NCI-H748 (cell line): ENCODE data around the gene ADGRE3.

ENCODE experiments used
- DNase-seq: peaks from one replicate; lab custom pipeline; 2025; ENCODE audit not compliant: unreplicated experiment; lab: John Stamatoyannopoulos, UW

The ADGRE3 gene, protein sequence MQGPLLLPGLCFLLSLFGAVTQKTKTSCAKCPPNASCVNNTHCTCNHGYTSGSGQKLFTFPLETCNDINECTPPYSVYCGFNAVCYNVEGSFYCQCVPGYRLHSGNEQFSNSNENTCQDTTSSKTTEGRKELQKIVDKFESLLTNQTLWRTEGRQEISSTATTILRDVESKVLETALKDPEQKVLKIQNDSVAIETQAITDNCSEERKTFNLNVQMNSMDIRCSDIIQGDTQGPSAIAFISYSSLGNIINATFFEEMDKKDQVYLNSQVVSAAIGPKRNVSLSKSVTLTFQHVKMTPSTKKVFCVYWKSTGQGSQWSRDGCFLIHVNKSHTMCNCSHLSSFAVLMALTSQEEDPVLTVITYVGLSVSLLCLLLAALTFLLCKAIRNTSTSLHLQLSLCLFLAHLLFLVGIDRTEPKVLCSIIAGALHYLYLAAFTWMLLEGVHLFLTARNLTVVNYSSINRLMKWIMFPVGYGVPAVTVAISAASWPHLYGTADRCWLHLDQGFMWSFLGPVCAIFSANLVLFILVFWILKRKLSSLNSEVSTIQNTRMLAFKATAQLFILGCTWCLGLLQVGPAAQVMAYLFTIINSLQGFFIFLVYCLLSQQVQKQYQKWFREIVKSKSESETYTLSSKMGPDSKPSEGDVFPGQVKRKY

DNA sequence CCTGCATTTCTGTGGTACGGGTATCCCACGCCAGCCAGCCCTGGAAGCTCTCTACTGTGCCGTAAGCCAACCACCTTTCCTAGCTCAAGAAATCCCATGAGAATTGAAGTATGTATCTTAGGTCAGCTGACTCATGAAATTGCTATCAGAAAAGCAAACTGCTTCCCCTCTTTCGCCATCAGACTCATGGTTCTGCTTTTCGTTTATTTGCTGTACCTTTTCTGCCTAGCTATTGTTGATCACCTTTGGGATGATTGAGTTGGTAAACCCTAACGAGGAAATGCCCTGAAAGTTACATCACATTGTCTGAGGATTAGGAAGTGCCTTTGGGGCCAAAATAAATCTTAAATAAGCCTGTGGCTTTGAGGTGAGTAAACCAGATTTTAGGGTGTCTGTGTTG lies at the start of gene ADGRE3:
TSS of gene ADGRE3 (minus strand) at position 81 of the 400 bp plus-strand sequence. CDS start at position 7, 74 bp downstream.
- DNase-seq = no peak

DNA sequence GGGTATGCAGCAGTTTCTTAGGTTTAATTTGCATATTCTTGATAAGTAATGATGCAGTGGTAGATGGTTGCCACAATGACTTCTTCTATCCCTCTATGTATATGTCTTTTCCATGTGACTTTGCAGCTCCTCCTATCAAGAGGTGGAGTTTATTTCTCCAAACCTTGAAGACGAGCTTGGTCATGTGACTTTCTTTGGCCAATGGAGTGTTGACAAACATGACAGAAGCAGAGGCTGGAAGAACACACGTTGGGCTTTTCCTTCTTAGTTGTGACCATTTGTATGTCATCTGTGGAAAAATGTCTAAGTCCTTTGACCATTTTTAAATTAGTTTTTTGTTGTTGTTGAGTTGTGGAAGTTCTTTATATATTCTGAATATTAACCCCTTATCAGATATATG lies 47.5 kb upstream of the ADGRE3 start:
- DNase-seq = no peak

DNA sequence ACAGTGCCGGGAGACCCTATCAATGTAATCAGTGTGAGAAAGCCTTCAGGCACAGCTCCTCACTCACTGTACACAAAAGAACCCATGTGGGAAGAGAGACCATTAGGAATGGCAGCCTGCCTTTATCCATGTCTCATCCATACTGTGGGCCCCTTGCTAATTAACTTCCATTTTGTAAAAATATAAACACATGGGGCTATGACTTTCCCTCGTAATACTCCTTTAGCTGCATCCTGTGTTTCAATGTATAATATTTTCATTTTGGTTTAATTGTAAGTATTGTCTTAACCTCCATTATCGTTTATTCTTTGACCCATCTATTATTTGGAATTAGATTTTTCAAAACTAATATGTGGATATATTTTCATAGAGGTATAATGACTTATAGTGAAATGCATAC lies 44.5 kb upstream of the ADGRE3 start:
- DNase-seq = no peak

DNA sequence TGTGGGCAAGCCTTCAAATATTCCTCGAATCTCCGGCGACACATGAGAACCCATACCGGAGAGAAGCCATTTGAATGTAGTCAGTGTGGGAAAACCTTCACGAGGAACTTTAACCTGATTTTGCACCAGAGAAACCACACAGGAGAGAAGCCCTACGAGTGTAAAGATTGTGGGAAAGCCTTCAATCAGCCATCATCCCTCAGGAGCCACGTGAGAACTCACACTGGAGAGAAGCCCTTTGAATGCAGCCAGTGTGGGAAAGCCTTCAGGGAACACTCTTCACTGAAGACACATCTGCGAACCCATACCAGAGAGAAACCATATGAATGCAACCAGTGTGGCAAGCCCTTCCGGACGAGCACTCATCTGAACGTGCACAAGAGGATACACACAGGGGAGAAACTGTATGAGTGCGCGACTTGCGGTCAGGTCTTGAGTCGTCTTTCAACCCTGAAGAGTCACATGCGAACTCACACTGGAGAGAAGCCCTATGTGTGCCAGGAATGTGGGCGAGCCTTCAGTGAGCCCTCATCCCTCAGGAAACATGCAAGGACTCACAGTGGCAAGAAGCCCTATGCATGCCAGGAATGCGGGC lies 44.0 kb upstream of the ADGRE3 start:
- DNase-seq = no peak

DNA sequence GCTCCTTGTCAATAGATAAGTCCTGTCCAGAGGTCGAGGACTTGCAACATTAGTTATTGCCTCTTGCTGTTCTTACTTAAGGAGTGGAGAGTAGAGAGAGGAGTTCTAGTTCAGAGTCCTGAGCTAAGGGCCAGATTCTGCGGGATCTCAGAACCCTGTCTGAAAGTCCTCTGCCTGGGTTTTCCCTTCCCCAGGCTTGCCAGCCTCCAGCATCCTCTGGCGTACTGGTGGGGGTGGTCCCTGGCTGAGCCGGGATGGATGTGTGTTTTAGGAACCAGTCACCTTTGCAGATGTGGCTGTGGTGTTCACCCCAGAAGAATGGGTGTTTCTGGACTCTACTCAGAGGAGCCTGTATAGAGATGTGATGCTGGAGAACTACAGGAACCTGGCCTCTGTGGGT lies 41.2 kb upstream of the ADGRE3 start:
- DNase-seq = no peak

DNA sequence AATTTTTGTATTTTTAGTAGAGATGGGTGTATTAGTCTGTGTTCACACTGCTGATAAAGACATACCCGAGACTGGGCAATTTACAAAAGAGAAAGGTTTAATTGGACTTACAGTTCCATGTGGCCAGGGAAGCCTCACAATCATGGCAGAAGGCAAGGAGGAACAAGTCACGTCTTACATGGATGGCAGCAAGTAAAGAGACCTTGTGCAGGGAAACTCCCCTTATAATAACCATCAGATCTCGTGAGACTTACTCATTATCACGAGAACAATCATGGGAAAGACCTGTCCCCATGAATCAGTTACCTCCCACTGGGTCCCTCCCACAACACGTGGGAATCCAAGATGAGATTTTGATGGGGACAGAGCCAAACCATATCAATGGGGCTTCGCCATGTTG lies 29.8 kb upstream of the ADGRE3 start:
- no peak for DNase-seq

DNA sequence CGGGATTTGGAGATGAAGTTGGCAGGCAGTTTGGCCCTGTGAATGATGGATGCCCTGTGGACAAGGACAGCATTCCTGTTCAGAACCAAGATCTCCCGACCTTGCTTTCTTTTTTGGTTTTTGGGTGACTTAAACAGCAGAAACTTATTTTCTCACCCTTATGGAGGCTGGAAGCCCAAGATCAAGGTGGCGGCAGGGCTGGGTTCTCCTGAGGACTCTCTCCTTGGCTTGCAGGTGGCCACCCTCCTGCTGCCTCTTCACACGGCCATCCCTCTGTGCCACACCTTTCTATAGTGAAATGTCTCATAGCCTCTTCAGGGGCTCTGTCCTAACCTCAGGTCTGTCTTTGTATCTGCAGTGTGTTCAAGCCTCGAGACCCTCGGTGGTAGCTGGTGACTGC lies 29.2 kb upstream of the ADGRE3 start:
- no peak for DNase-seq

DNA sequence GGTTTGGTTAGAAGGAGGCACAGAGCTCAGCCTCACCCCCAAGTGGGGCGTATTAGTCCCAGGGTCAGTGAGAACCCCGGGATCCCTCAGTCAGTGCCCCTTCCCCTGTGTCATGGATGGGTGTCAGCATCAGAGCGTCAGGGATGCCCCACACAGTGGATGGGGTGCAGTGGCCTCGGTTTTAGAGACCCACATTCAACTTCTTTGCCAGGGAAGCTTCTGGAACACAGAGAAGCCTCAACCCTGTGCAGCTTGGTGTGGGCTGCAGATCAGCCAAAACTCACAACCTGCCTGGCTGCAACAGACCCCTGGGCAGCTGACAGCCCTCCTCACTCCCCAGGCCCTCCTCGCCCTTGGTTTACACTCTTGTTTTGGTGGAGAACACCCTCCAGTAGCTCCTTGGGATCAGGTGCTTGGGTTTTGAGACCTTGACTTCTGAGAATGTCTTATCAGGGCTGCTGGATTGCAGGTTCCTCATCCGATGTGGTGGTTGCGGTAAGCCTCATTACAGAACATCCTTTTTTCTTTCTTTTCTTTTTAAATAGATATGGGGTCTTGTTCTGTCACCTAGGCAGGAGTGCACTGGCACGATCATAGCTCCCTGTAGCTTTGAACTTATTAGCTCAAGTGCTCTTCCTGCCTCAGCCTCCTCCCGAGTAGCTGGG lies 26.2 kb upstream of the ADGRE3 start:
- DNase-seq = no peak

DNA sequence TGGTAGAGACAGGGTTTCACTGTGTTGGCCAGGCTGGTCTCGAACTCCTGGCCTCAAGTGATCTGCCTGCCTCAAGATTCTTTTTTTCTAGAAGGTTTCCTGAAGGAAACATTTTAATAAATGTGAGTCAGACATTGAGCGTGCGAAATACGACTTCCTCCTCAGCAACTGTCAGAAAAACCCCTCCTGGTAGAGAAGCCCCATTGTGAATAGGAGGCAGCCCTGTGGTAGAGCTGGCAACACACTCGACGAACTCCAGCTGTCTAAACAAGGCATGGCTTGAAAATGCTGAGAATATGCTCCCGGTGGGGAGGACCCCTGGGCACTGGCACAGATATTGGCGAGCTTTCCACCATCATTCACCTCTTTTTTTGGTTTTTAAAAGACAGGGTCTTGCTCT lies 25.0 kb upstream of the ADGRE3 start:
- DNase-seq = no peak

DNA sequence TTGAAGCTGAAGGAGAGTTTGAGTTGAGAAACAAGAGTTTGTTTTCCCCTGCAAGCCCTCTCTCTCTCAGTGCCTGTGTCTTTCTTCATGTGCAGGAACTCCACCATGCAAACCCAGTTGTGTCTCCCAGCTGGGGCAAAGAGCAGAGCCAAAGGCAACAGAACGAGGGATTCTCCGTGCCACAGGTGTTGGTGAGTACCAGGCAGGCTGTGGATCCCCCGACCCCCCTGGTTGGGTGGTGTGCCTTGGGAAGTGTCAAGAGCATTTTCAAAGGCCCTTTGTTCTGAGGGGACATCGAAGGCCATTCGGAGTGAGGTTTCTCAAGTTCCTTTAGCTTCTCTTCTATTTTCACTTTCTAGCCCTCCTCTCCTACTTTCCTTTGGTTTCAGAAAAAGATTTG lies 20.8 kb upstream of the ADGRE3 start:
- DNase-seq = no peak

DNA sequence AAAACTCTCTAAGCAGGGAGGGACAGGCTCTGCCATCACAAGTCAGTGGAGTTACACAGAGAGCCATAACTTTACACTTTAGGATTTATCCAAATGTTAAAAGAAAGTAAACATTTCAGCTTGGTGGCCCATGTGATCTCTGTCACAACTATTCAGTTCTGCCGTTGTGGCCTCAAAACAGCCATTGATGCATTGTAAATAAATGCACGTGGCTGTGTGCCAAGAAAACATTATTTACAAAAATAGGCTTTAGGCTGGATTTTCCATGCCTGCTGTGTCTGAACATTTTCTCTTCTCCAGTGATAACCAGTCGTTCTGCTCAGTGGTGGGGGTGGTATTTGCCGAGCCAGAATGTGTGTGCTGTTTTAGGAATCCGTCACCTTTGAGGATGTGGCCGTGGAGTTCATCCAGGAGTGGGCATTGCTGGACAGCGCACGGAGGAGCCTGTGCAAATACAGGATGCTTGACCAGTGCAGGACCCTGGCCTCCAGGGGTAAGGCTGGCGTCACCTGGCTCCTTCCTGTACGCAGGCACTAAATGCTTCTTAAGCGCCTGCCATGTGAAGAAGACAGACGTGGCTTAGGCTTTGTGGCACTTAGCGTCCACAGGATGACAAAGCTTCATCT lies 20.1 kb upstream of the ADGRE3 start:
- no peak for DNase-seq

DNA sequence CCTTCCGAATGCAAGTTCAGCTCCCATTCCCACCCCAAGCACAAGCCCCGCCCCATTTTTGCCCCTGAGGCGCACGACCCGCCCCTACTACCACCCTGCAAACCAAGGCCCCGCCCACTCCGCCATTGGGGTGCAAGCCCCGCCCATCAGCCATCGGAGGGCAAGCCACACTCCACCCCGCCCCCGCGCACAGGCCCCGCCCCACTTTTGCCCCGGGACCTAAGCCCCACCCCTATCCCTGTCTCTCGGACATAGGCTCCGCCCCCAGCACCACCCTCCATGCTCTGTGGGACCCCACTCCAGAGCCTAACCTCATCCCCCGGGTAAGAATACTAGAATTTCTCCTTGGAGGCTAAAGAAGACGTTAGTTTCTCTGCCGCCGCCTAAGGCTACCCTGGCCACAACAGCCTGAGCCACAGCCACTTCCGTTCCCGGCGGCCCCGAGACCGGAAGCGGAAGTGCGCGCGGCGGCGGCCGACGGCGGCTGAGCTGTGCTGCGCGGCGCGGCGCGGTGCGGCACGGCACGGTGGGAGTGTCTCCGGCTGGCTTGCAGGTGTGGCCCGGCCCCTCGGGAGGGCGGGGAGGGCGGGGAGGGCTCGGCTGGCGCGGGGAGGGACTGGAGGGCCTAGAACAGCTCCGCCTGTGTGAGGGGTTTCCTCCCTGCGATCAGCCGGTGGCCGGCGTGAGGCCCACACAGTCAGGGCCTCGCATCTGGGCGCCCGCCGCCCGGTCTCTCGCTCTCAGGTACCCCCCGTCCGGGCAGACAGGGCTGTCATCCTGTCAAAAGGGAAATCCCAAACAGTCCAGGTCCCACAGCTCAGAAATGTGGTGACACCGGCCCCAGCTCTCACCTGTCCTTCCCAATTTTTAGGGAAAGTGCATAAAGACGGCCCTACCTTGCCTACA lies 15.2 kb upstream of the ADGRE3 start, which contains the start of gene ZNF333:
TSS of gene ZNF333 (plus strand) at position 451 of the 906 bp plus-strand sequence. CDS start 3,444 bp downstream, outside the sequence.
- peak; percentile 89 for DNase-seq

DNA sequence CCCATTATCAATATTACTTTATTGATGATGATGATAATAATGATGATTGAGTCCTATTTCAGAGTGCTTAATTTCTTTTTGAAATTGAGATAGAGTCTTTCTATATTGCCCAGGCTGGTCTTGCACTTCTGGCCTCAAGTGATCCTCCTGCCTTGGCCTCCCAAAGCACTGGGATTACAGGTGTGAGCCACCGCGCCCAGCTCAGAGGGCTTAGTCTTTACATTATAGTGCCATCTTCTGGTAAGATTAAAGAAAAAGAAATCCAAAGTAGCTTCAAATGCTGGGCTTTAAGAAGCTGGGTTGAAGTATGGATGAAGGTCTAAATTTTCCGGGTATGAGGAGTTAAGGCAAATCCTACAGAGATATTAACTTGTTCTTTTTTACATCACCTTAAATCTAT lies 11.8 kb upstream of the ADGRE3 start:
- peak; percentile 3 for DNase-seq

DNA sequence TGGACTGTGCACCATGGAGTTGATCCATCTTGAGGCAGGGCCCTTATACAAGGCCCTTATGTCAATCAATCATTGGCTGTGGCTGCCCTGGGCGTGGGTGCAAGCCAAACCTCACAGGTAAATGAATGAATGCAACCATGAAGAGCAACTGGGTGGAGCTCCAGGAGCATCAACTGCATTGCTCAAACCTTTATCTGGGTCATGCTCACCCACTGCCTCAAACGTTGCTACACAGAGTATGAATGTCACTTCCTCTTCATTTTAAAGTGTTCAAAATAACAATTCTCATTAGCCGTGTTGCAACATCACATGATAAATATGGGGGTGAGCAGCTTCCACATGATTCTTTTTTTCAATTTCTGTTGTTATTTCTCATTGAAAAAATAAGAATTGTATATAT lies 8.8 kb upstream of the ADGRE3 start:
- DNase-seq = no peak

DNA sequence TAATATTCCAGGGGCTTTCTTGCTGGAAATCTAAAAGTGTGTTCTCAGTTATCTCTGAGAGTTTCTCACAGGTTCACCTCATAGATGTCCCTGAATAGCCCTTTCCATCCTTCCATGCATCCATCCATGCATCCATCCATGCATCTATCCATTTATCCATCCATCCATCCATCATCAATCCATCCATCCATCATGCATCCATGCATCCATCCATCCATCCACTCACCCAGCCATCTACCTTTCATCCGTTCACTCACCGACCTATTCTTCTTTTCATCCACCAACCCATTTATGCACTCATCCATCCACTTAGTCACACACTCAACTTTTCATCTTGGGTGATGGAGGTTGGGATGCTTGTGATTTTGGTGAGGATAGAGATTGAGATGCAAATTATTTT lies 7.4 kb upstream of the ADGRE3 start:
- DNase-seq = no peak

DNA sequence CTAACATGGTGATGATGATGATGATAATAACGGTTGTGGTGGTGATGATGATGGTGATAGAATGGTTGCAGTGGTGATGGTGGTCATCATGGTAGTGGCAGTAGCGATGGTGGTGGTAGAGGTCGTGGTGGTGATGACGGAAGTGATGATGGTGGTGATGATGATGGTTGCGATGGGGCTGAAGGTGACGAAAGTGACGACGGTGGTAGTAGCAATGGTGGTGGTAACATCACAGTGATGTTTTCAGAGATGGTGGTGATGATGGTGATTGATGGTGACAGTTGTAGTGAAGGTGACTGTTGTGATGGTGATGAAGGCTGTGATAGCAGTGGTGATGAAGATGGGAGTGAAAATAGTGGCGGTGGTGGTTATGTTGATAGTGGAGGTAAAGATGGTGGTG lies 3.6 kb upstream of the ADGRE3 start:
- no peak for DNase-seq

DNA sequence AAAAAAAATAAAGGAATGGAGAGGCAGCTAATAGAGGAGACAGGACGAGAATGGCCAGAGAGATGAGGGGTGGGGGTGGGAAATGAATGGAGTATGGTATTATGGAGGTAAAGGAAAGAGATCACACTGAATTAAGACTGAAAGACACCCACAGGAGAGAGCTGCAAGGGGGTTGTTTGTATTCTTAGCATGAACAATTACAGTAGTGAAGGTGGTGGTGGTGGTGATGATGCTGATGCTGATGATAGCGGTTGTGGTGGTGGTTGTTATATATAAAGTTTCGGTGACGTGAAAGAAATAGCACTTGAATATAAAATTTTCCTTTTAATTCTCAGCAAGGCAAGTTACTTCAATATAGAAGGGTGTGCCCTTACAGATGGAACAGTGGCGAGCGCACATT lies 2.8 kb upstream of the ADGRE3 start:
- DNase-seq = no peak

DNA sequence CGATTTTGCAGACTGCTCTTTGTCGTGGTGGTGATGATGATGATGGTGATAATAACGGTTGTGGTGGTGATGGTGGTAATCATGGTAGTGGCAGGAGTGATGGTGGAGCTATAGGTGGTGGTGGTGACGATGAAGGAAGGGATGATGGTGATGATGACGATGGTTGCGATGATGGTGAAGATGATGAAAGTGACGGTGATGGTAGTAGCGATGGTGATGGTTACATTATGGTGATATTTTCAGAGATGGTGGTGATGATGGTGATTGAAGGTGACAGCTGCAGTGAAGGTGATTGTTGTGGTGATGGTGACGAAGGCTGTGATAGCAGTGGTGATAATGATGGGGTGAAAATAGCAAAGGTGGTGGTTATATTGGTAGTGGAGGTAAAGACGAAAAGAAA lies 2.1 kb upstream of the ADGRE3 start:
- no peak for DNase-seq

DNA sequence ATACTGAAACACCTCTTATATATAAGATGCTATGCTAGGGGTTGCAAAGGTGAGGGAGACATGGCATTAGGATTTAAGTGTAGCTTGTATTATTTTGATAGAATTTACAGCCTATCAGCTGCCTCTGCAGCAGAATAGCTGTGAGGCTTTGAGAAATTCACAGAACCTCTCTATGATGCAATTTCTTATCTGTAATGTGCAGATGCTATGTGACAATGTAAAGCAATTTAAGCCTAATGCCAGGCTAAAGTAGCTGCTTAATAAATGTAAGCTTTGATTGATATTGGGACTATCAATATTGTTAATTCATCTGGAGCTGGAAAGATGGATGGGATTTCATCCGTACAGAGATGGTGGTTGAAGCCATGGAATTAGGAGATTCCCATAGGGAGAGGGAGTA lies 1.6 kb downstream of the ADGRE3 start:
- no peak for DNase-seq

DNA sequence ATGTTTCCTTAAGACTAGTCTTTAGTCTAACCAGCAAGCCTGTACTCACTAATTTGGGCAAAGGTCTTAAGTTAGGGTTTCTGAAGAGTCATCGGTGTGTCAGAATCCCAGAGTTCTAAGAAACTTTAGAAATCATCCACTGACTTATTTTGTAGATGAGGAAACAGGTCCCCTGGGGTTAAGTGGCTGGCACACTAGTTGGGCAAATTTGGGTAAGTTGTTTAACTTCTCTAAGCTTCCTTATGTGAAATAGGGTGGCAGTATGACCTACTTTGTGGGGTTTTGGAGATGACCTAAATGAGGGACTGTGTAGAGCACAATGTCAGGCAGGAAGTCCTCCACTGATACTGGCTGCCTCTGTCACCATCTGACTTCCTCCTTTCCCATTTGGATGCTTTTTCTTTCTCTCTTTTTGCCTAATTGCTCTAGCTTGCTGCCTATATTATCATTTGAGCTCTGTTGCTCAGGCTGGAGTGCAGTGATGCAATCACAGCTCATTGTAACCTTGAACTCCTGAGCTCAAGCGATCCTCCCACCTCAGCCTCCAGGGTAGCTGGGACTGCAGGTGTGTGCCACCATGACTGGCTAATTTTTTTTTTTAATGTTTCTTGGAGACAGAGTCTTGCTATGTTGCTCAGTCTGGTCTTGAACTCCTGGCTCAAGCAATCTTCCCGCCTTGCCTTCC lies 2.3 kb downstream of the ADGRE3 start:
- no peak for DNase-seq
